Stomach (tissue), 9 donors: ENCODE data around the gene ATP1B4. TPM values are rescaled to one million over a fixed set of nuclear protein-coding genes. Genes with fewer than 3 reads are reported as not detected.

ENCODE experiments used
- DNase-seq, 2 donors: peaks; one replicate each; pipeline versions ENCODE4 v3.0.0 to v3.0.0-alpha.2; 2013 to 2019
- H3K27ac ChIP-seq, 5 donors: fragments of 200-600 bp in 4 of 5; sonication (generic) in 4 of 5; one replicate each; pipeline ENCODE4 v1.5.1; 2013 to 2019; ENCODE audit warnings: mild to moderate bottlenecking in 1 of 5, moderate library complexity in 1 of 5
- H3K27me3 ChIP-seq, 3 donors: fragments of 200-600 bp; sonication (generic); one replicate each; pipeline ENCODE4 v1.5.1; 2017 to 2019; ENCODE audit warnings: mixed run types in 1 of 3
- H3K36me3 ChIP-seq, 4 donors: fragments of 200-600 bp; sonication (generic); 1 replicate in 3 of 4; 2 replicates in 1 of 4; pipeline ENCODE4 v1.5.1; 2016 to 2019
- H3K4me1 ChIP-seq, 4 donors: fragments of 200-600 bp; sonication (generic); one replicate each; pipeline ENCODE4 v1.5.1; 2016 to 2019
- H3K4me3 ChIP-seq, 4 donors: fragments of 200-600 bp; sonication (generic) in 3 of 4; one replicate each; pipeline ENCODE4 v1.5.1; 2016 to 2019; ENCODE audit warnings: mild to moderate bottlenecking in 1 of 4
- H3K9me3 ChIP-seq, 4 donors: fragments of 200-600 bp; sonication (generic); one replicate each; pipeline ENCODE4 v1.5.1; 2016 to 2019
- CTCF ChIP-seq, 7 experiments: fragments of 450-650 bp in 4 of 7; fragments of 200-600 bp in 3 of 7; sonication (generic) in 3 of 7; IDR thresholded peaks; one replicate each; pipeline ENCODE4 v1.5.1; 2016 to 2019; ENCODE audit warnings: antibody characterized with exemption in 7 of 7, control low read depth in 2 of 7, mild to moderate bottlenecking in 1 of 7
- EP300 ChIP-seq: sonication (generic); formaldehyde crosslinking; IDR thresholded peaks from one replicate; pipeline ENCODE4 v1.6.1; 2017; ENCODE audit warnings: antibody characterized with exemption
- POLR2A ChIP-seq, 4 donors: fragments of 450-650 bp; IDR thresholded peaks; one replicate each; pipeline ENCODE4 v1.6.1; 2016; ENCODE audit warnings: antibody characterized with exemption in 4 of 4, control low read depth in 2 of 4, mild to moderate bottlenecking in 1 of 4, moderate library complexity in 1 of 4
- POLR2AphosphoS5 ChIP-seq, 3 donors: sonication (generic); formaldehyde crosslinking; IDR thresholded peaks; one replicate each; pipeline ENCODE4 v1.6.1; 2016; ENCODE audit warnings: antibody characterized with exemption in 3 of 3
- WGBS, 5 donors: extraction: QIAGEN DNeasy Blood & Tissue Kit in 3 of 5; methylation state at CpG; one replicate each; pipeline versions ENCODE4 v1.1.5 to v1.1.7; 2013 to 2018; 5-methylcytosine and 5-hydroxymethylcytosine counted together
- intact Hi-C: fragments of 100-400 bp; cut with DNase I; formaldehyde crosslinking; loops from one replicate; pipeline ENCODE4 v1.15.1; 2023; ENCODE audit warnings: low total_unique reads
- polyA plus RNA-seq, 3 donors: library from polyadenylated mRNA; stranded (reverse); fragments of 200-250 nt; gene quantifications; one replicate each; pipeline ENCODE4 v1.2.3, GENCODE V29; 2013
- total RNA-seq, 5 donors: library from RNA; depleted of rRNA; stranded (reverse); fragments of >200 nt; gene quantifications; one replicate each; pipeline versions ENCODE4 v1.1.0 to v1.2.3, GENCODE V29; 2014 to 2016
- donor health status: healthy with polysubstance abuse.
- donor health status: Bipolar disorder and iron deficiency.
- donor health status: healthy.

The ATP1B4 gene
- total and polyA plus RNA-seq, 8 donors: not detected

- no peak for TF ChIP-seq POLR2AphosphoS5 (IDR thresholded peaks at IDR 0.05)
- TF ChIP-seq POLR2A (IDR thresholded peaks at IDR 0.05): no peak
- no peak for TF ChIP-seq CTCF (IDR thresholded peaks at IDR 0.05)
- TF ChIP-seq EP300: no peak
- no peaks in the 10 kb centered on the region for H3K27me3 ChIP-seq
- H3K9me3 ChIP-seq: no peaks in the 10 kb centered on the region
- H3K4me1 ChIP-seq: no peaks in the 10 kb centered on the region
- intact Hi-C loops: no loop called here
- H3K27ac ChIP-seq: no peak overlapping the region
- H3K36me3 ChIP-seq: no peaks in the 10 kb centered on the region
- no peak for DNase-seq
- H3K4me3 ChIP-seq: no peak overlapping the region
These were observed 39.4 kb downstream of the ATP1B4 start for GRCh38 chrX:120401301-120401700.

- no peaks in the 10 kb centered on the region for H3K9me3 ChIP-seq
- intact Hi-C loops: no loop called here
- TF ChIP-seq EP300 (no peak), POLR2AphosphoS5 (IDR thresholded peaks at IDR 0.05) (no peak), CTCF (IDR thresholded peaks at IDR 0.05) (no peak), POLR2A (IDR thresholded peaks at IDR 0.05) (no peak)
- no peaks in the 10 kb centered on the region for H3K27me3 ChIP-seq
- no peak for DNase-seq
- no peak overlapping the region for H3K27ac ChIP-seq
- WGBS, 5 donors: 86 to 96% (median 93%) methylated on average over 2 of the region's 2 CpGs
- no peaks in the 10 kb centered on the region for H3K4me1 ChIP-seq
- no peaks in the 10 kb centered on the region for H3K36me3 ChIP-seq
- H3K4me3 ChIP-seq: no peak overlapping the region
These were observed 40.5 kb downstream of the ATP1B4 start for GRCh38 chrX:120402369-120402768.

GRCh38 chrX:120406638-120407037 is 44.7 kb downstream of the ATP1B4 start:
- peaks cover 0 to 9% (median 3%) of the 10 kb centered on the region in 4 donors for H3K9me3 ChIP-seq
- no peak overlapping the region for H3K4me3 ChIP-seq
- no peaks in the 10 kb centered on the region for H3K36me3 ChIP-seq
- WGBS, 5 donors: 82 to 94% (median 85%) methylated on average over 5 of the region's 5 CpGs
- no peak for TF ChIP-seq POLR2A (IDR thresholded peaks at IDR 0.05)
- TF ChIP-seq CTCF (IDR thresholded peaks at IDR 0.05): no peak
- no peak for TF ChIP-seq EP300
- H3K4me1 ChIP-seq: no peaks in the 10 kb centered on the region
- H3K27me3 ChIP-seq: no peaks in the 10 kb centered on the region
- intact Hi-C loops: no loop called here
- DNase-seq: no peak
- H3K27ac ChIP-seq: no peak overlapping the region

- no peaks in the 10 kb centered on the region for H3K4me1 ChIP-seq
- intact Hi-C loops: no loop called here
- no peak overlapping the region for H3K4me3 ChIP-seq
- H3K27me3 ChIP-seq: no peaks in the 10 kb centered on the region
- TF ChIP-seq CTCF (IDR thresholded peaks at IDR 0.05) (no peak), EP300 (no peak), POLR2A (IDR thresholded peaks at IDR 0.05) (no peak), POLR2AphosphoS5 (IDR thresholded peaks at IDR 0.05) (no peak)
- H3K27ac ChIP-seq: no peak overlapping the region
- H3K9me3 ChIP-seq: peaks cover 0 to 9% (median 3%) of the 10 kb centered on the region in 4 donors
- WGBS, 5 donors: 83 to 90% (median 89%) methylated on average over 1 of the region's 1 CpG
- no peaks in the 10 kb centered on the region for H3K36me3 ChIP-seq
- DNase-seq: no peak
These were observed 46.3 kb downstream of the ATP1B4 start for GRCh38 chrX:120408168-120408567.
